WTC11 (cell line): ENCODE data around the gene PAAF1. TPM values are rescaled to one million over a fixed set of nuclear protein-coding genes. Genes with fewer than 3 reads are reported as not detected.

Experiments used
- ATAC-seq: fragments of 200-7000 bp; cut with Tn5 transposase; 2 replicates; pipeline ENCODE4 v1.10.0; 2021; ENCODE audit warnings: mild to moderate bottlenecking, moderate library complexity
- CTCF ChIA-PET: fragments of 300-600 bp; sonication (Branson Sonifier 250); formaldehyde crosslinking; loops from one replicate; lab custom pipeline; 2021; ENCODE audit warnings: antibody characterized with exemption; lab: Charles Lee
- POLR2A ChIA-PET: fragments of 350-600 bp; sonication (Branson Sonifier 250); formaldehyde crosslinking; loops from one replicate; lab custom pipeline; 2021; ENCODE audit warnings: antibody characterized with exemption; lab: Charles Lee
- DNase-seq: peaks from one replicate; pipeline ENCODE4 v3.0.0; 2021; ENCODE audit warnings: low spot score
- H3K27ac Mint-ChIP-seq: 2 replicates; pipeline ENCODE4 v1.8.0; 2021; ENCODE audit warnings: mixed read lengths
- H3K27me3 Mint-ChIP-seq: 2 replicates; pipeline ENCODE4 v1.8.0; 2021; ENCODE audit warnings: low read depth, mild to moderate bottlenecking, moderate library complexity, mixed read lengths
- H3K36me3 Mint-ChIP-seq: 2 replicates; pipeline ENCODE4 v1.8.0; 2021; ENCODE audit warnings: mixed read lengths
- H3K4me1 Mint-ChIP-seq: 2 replicates; pipeline ENCODE4 v1.8.0; 2022; ENCODE audit warnings: mixed read lengths
- H3K4me3 Mint-ChIP-seq: 2 replicates; pipeline ENCODE4 v1.8.0; 2021; ENCODE audit warnings: mild to moderate bottlenecking, moderate library complexity, mixed read lengths
- H3K9me3 Mint-ChIP-seq: 2 replicates; pipeline ENCODE4 v1.8.0; 2021; ENCODE audit warnings: mixed read lengths
- AR ChIP-seq: fragments of 250-450 bp; sonication (Bioruptor Pico); IDR thresholded peaks from 2 replicates; pipeline ENCODE4 v1.9.0; 2021; ENCODE audit warnings: mild to moderate bottlenecking
- ATF2 ChIP-seq: sonication (generic); formaldehyde crosslinking; IDR thresholded peaks from 2 replicates; pipeline ENCODE4 v1.8.1; 2022; ENCODE audit warnings: low read depth, missing genetic modification reagents, borderline replicate concordance
- ATF3 ChIP-seq: sonication (generic); formaldehyde crosslinking; conservative IDR thresholded peaks from 2 replicates; pipeline ENCODE4 v1.8.1; 2022; ENCODE audit warnings: mild to moderate bottlenecking, missing genetic modification reagents
- CREB1 ChIP-seq: sonication (generic); formaldehyde crosslinking; IDR thresholded peaks from 2 replicates; pipeline ENCODE4 v1.8.0; 2023; ENCODE audit warnings: mild to moderate bottlenecking, missing genetic modification reagents
- EMX1 ChIP-seq: fragments of 250-450 bp; sonication (Bioruptor Pico); IDR thresholded peaks from 2 replicates; pipeline ENCODE4 v1.8.0; 2021; ENCODE audit warnings: mild to moderate bottlenecking
- FOXP1 ChIP-seq: sonication (generic); formaldehyde crosslinking; IDR thresholded peaks from 2 replicates; pipeline ENCODE4 v1.8.0; 2022; ENCODE audit warnings: missing genetic modification reagents, mild to moderate bottlenecking, moderate library complexity, borderline replicate concordance
- HMGA2 ChIP-seq: fragments of 250-450 bp; sonication (Bioruptor Pico); IDR thresholded peaks from 2 replicates; pipeline ENCODE4 v1.4.0; 2021; ENCODE audit warnings: mild to moderate bottlenecking, moderate library complexity
- HMGXB4 ChIP-seq: sonication (generic); formaldehyde crosslinking; IDR thresholded peaks from 2 replicates; pipeline ENCODE4 v1.8.1; 2023; ENCODE audit warnings: mild to moderate bottlenecking, moderate library complexity, missing genetic modification reagents
- JUN ChIP-seq: sonication (generic); formaldehyde crosslinking; IDR thresholded peaks from 2 replicates; pipeline ENCODE4 v1.8.0; 2023; ENCODE audit warnings: mild to moderate bottlenecking, missing genetic modification reagents
- PRRX2 ChIP-seq: fragments of 250-450 bp; sonication (Bioruptor Pico); IDR thresholded peaks from 2 replicates; pipeline ENCODE4 v1.8.0; 2021; ENCODE audit warnings: mild to moderate bottlenecking
- RELA ChIP-seq: sonication (generic); formaldehyde crosslinking; IDR thresholded peaks from 2 replicates; pipeline ENCODE4 v1.8.1; 2022; ENCODE audit warnings: missing genetic modification reagents, mild to moderate bottlenecking, borderline replicate concordance
- SMAD3 ChIP-seq: sonication (generic); formaldehyde crosslinking; IDR thresholded peaks from 2 replicates; pipeline ENCODE4 v1.8.0; 2022; ENCODE audit warnings: missing genetic modification reagents, mild to moderate bottlenecking, borderline replicate concordance
- SMAD4 ChIP-seq: sonication (generic); formaldehyde crosslinking; IDR thresholded peaks from 2 replicates; pipeline ENCODE4 v1.8.0; 2022; ENCODE audit warnings: mild to moderate bottlenecking, missing genetic modification reagents
- TP53 ChIP-seq: sonication (generic); formaldehyde crosslinking; IDR thresholded peaks from 2 replicates; pipeline ENCODE4 v1.8.1; 2023; ENCODE audit warnings: mild to moderate bottlenecking, missing genetic modification reagents
- ZBTB21 ChIP-seq: sonication (generic); formaldehyde crosslinking; IDR thresholded peaks from 2 replicates; pipeline ENCODE4 v1.8.1; 2023; ENCODE audit warnings: mild to moderate bottlenecking, missing genetic modification reagents, borderline replicate concordance
- ZBTB43 ChIP-seq: sonication (generic); formaldehyde crosslinking; IDR thresholded peaks from 2 replicates; pipeline ENCODE4 v1.8.1; 2023; ENCODE audit warnings: mild to moderate bottlenecking, missing genetic modification reagents
- ZNF121 ChIP-seq: sonication (generic); formaldehyde crosslinking; IDR thresholded peaks from 2 replicates; pipeline ENCODE4 v1.8.0; 2023; ENCODE audit warnings: missing genetic modification reagents
- ZNF219 ChIP-seq: sonication (generic); formaldehyde crosslinking; IDR thresholded peaks from 2 replicates; pipeline ENCODE4 v1.8.0; 2023; ENCODE audit warnings: missing genetic modification reagents, mild to moderate bottlenecking, borderline replicate concordance
- ZNF232 ChIP-seq: sonication (generic); formaldehyde crosslinking; IDR thresholded peaks from 2 replicates; pipeline ENCODE4 v1.8.0; 2022; ENCODE audit warnings: mild to moderate bottlenecking, missing genetic modification reagents
- ZNF423 ChIP-seq: fragments of 250-450 bp; sonication (Bioruptor Pico); IDR thresholded peaks from 2 replicates; pipeline ENCODE4 v2.1.2; 2022; ENCODE audit warnings: mild to moderate bottlenecking, moderate library complexity
- total RNA-seq: library from RNA; stranded (reverse); gene quantifications from 3 replicates; pipeline ENCODE4 v1.2.3, GENCODE V29; 2021

Gene PAAF1
- total RNA-seq, 1 experiment from 2014 or later, result 27.7 TPM

GRCh38 chr11:73856031-73856567 lies 20.7 kb upstream of the PAAF1 start:
- peaks cover 9% of the 10 kb centered on the region for H3K4me1 Mint-ChIP-seq
- H3K9me3 Mint-ChIP-seq, result no peaks in the 10 kb centered on the region
- no peak for DNase-seq
- CTCF ChIA-PET, result interaction anchor here (0.7 to 1.5 kb wide), 2 partner anchors 75 to 127 kb away, joined by 4 read pairs; no protein-coding TSS in a partner anchor
- H3K27ac Mint-ChIP-seq, result peak overlapping the region; percentile 64
- peak; percentile 80 for ATAC-seq
- H3K27me3 Mint-ChIP-seq, result no peaks in the 10 kb centered on the region
- no peaks in the 10 kb centered on the region; the same call in 1 of the 2 replicates for H3K36me3 Mint-ChIP-seq
- H3K4me3 Mint-ChIP-seq, result no peak overlapping the region
- POLR2A ChIA-PET, result interaction anchor here (0.6 to 1.0 kb wide), 3 partner anchors 10 to 113 kb away, joined by 3 to 5 read pairs (median 3); no protein-coding TSS in a partner anchor
- TF ChIP-seq PRRX2 (CRISPR knock-in tag) (no peak), RELA (CRISPR knock-in tag) (no peak)

- Mint-ChIP-seq H3K27ac (no peak overlapping the region), H3K4me3 (no peak overlapping the region), H3K36me3 (peaks cover 10% of the 10 kb centered on the region), H3K9me3 (no peaks in the 10 kb centered on the region), H3K27me3 (no peaks in the 10 kb centered on the region), H3K4me1 (peaks cover 9% of the 10 kb centered on the region)
- ATAC-seq (no peak), DNase-seq (no peak)
- ChIA-PET POLR2A (no interaction called here), CTCF (no interaction called here)
- no peak for TF ChIP-seq ATF3 (CRISPR knock-in tag)
- TF ChIP-seq HMGXB4, result no peak
- no peak for TF ChIP-seq ZNF219
- no peak for TF ChIP-seq TP53 (CRISPR knock-in tag)
- TF ChIP-seq AR (CRISPR knock-in tag), result no peak
- no peak for TF ChIP-seq ZBTB21 (CRISPR knock-in tag)
- no peak for TF ChIP-seq SMAD4 (CRISPR knock-in tag)
- TF ChIP-seq ZNF232, result no peak
- no peak for TF ChIP-seq EMX1 (CRISPR knock-in tag)
- TF ChIP-seq HMGA2 (CRISPR knock-in tag), result no peak
- TF ChIP-seq ZNF121 (CRISPR knock-in tag), result no peak
- TF ChIP-seq ATF2 (CRISPR knock-in tag), result no peak
- no peak for TF ChIP-seq ZNF423 (CRISPR knock-in tag)
- no peak for TF ChIP-seq SMAD3 (CRISPR knock-in tag)
- no peak for TF ChIP-seq ZBTB43 (CRISPR knock-in tag)
- TF ChIP-seq FOXP1 (CRISPR knock-in tag), result no peak
- no peak for TF ChIP-seq CREB1
- no peak for TF ChIP-seq JUN (CRISPR knock-in tag)
Observed at GRCh38 chr11:73859671-73860070, 17.1 kb upstream of the PAAF1 start.
